Measurements from ENCODE around the gene ARMC7. TPM values are rescaled to one million over a fixed set of nuclear protein-coding genes. Genes with fewer than 3 reads are reported as not detected.

The ARMC7 gene
- total RNA-seq, 1 donor from 2014 or later: 6.0 TPM

GRCh38 chr17:75176625-75177024, 66.9 kb downstream of the ARMC7 start:
- ATAC-seq (no peak), DNase-seq (no peak)
- intact Hi-C loops (cut with micrococcal nuclease): no loop called here

- intact Hi-C loops (cut with micrococcal nuclease): no loop called here
- DNase-seq: no peak
- no peak for ATAC-seq
Measured at GRCh38 chr17:75178453-75178852, 68.7 kb downstream of the ARMC7 start.

Other genes starting within 250 kb of the ARMC7 start
- gene FDXR, start 237.0 kb upstream of the ARMC7 start, total RNA-seq: 4.5 TPM
- not detected for gene FADS6, start 216.3 kb upstream of the ARMC7 start, total RNA-seq
- gene USH1G, start 186.7 kb upstream of the ARMC7 start, total RNA-seq: not detected
- not detected for gene OTOP2, start 185.7 kb upstream of the ARMC7 start, total RNA-seq
- not detected for gene OTOP3, start 174.1 kb upstream of the ARMC7 start, total RNA-seq
- gene HID1, start 137.2 kb upstream of the ARMC7 start, total RNA-seq: 11.2 TPM
- 18.3 TPM for gene CDR2L, start 122.3 kb upstream of the ARMC7 start, total RNA-seq
- gene MRPL58, start 97.3 kb upstream of the ARMC7 start, total RNA-seq: 51.5 TPM
- 937 TPM for gene ATP5PD, start 63.0 kb upstream of the ARMC7 start, total RNA-seq
- gene KCTD2, start 62.7 kb upstream of the ARMC7 start, total RNA-seq: 24.1 TPM
- 7.2 TPM for gene SLC16A5, start 22.0 kb upstream of the ARMC7 start, total RNA-seq
- 25.5 TPM for gene NT5C, start 21.8 kb downstream of the ARMC7 start, total RNA-seq
- 14.0 TPM for gene JPT1, start 44.5 kb downstream of the ARMC7 start, total RNA-seq
- 221 TPM for gene SUMO2, start 73.0 kb downstream of the ARMC7 start, total RNA-seq
- gene NUP85, start 95.7 kb downstream of the ARMC7 start, total RNA-seq: 28.0 TPM
- gene GGA3, start 151.6 kb downstream of the ARMC7 start, total RNA-seq: 26.2 TPM
- gene MRPS7, start 151.9 kb downstream of the ARMC7 start, total RNA-seq: 132 TPM
- gene MIF4GD, start 161.3 kb downstream of the ARMC7 start, total RNA-seq: 15.4 TPM
- gene SLC25A19, start 179.5 kb downstream of the ARMC7 start, total RNA-seq: 23.0 TPM